Measurements from ENCODE around the gene PUS7L. TPM values are rescaled to one million over a fixed set of nuclear protein-coding genes. Genes with fewer than 3 reads are reported as not detected.

Gene PUS7L
- total and polyA plus RNA-seq, 2 of the 13 experiments (the other 11 are each of a cell fraction or from before 2014, with no cell fraction given), result 6.5 to 37.6 TPM

DNA sequence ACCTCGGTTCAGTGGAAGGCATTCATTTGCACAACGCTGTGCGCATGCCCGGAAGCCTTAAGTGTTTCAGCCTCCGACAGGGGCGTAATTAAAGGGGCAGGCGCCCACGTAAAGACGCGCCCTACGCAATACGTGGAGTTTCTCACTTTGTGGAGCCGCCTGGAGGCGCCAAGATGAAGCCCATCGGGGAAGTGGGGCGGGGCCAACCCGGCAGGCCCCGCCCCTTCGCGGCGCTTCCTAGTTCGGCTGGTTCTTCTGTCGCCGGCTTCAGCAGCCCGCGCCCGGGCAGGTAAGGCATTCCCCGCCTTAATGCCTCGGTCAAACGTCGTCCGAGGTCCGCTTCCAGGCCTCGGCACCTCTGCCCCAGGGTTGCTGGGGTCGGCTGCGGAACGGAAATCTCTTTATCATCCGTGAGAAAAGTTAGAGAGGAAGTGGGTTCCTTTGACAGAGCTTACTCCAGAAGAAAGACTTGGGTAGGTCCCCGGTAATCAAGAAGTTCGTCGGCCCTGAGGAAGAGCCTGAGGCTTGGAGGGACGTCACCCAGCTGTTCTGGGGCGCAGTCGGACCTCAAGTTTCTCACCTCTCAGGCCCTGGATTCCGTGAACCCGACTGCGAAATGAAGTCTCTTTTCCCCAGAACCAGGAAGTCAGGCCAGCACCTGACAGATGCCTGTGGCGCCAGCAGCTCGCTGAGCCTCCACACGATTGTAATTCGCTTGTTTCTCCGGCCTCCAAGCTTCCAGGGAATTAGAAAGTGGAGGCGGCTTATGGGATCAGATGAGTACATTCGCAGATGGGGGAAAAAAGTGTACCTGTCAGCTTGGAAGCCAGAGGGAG, at the start of gene PUS7L, which contains the start of gene IRAK4 (continued):
- TF ChIP-seq CBX5 (CRISPR knock-in tag; IDR thresholded peaks at IDR 0.05; ENCODE audit: borderline replicate concordance), result 0 out of 2 replicates have a peak, but pooled peaks have one; percentile 4
- no peak for TF ChIP-seq NFRKB (IDR thresholded peaks at IDR 0.05)
- TF ChIP-seq MBNL3 (CRISPR knock-in tag; conservative IDR thresholded peaks at IDR 0.05), result no peak
- TF ChIP-seq, protein P1, sequence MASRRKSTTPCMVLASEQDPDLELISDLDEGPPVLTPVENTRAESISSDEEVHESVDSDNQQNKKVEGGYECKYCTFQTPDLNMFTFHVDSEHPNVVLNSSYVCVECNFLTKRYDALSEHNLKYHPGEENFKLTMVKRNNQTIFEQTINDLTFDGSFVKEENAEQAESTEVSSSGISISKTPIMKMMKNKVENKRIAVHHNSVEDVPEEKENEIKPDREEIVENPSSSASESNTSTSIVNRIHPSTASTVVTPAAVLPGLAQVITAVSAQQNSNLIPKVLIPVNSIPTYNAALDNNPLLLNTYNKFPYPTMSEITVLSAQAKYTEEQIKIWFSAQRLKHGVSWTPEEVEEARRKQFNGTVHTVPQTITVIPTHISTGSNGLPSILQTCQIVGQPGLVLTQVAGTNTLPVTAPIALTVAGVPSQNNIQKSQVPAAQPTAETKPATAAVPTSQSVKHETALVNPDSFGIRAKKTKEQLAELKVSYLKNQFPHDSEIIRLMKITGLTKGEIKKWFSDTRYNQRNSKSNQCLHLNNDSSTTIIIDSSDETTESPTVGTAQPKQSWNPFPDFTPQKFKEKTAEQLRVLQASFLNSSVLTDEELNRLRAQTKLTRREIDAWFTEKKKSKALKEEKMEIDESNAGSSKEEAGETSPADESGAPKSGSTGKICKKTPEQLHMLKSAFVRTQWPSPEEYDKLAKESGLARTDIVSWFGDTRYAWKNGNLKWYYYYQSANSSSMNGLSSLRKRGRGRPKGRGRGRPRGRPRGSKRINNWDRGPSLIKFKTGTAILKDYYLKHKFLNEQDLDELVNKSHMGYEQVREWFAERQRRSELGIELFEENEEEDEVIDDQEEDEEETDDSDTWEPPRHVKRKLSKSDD (CRISPR knock-in tag; IDR thresholded peaks at IDR 0.05; ENCODE audit: low read depth), result no peak
- 0 out of 2 replicates have a peak, but pooled peaks have one; percentile 2 for TF ChIP-seq CHD4 (IDR thresholded peaks at IDR 0.05; ENCODE audit: borderline replicate concordance, low read length)
- TF ChIP-seq ZNF274 (CRISPR knock-in tag; IDR thresholded peaks at IDR 0.05), result no peak
- TF ChIP-seq SMAD3 (CRISPR knock-in tag; IDR thresholded peaks at IDR 0.05), result no peak
- no peak; the same call in 1 of the 2 replicates for TF ChIP-seq NFYB (CRISPR knock-in tag; IDR thresholded peaks at IDR 0.05)
- TF ChIP-seq NR2F1 (CRISPR knock-in tag; IDR thresholded peaks at IDR 0.05), result no peak
- TF ChIP-seq, protein P2, sequence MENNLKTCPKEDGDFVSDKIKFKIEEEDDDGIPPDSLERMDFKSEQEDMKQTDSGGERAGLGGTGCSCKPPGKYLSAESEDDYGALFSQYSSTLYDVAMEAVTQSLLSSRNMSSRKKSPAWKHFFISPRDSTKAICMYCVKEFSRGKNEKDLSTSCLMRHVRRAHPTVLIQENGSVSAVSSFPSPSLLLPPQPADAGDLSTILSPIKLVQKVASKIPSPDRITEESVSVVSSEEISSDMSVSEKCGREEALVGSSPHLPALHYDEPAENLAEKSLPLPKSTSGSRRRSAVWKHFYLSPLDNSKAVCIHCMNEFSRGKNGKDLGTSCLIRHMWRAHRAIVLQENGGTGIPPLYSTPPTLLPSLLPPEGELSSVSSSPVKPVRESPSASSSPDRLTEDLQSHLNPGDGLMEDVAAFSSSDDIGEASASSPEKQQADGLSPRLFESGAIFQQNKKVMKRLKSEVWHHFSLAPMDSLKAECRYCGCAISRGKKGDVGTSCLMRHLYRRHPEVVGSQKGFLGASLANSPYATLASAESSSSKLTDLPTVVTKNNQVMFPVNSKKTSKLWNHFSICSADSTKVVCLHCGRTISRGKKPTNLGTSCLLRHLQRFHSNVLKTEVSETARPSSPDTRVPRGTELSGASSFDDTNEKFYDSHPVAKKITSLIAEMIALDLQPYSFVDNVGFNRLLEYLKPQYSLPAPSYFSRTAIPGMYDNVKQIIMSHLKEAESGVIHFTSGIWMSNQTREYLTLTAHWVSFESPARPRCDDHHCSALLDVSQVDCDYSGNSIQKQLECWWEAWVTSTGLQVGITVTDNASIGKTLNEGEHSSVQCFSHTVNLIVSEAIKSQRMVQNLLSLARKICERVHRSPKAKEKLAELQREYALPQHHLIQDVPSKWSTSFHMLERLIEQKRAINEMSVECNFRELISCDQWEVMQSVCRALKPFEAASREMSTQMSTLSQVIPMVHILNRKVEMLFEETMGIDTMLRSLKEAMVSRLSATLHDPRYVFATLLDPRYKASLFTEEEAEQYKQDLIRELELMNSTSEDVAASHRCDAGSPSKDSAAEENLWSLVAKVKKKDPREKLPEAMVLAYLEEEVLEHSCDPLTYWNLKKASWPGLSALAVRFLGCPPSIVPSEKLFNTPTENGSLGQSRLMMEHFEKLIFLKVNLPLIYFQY (CRISPR knock-in tag; IDR thresholded peaks at IDR 0.05; ENCODE audit: borderline replicate concordance), result no peak
- no peak for TF ChIP-seq ZNF652 (CRISPR knock-in tag; IDR thresholded peaks at IDR 0.05; ENCODE audit: borderline replicate concordance, low read depth)
- TF ChIP-seq, protein P3, sequence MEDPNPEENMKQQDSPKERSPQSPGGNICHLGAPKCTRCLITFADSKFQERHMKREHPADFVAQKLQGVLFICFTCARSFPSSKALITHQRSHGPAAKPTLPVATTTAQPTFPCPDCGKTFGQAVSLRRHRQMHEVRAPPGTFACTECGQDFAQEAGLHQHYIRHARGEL (CRISPR knock-in tag; IDR thresholded peaks at IDR 0.05), result peak; percentile 98
- no peak for TF ChIP-seq FOSL1 (CRISPR knock-in tag; IDR thresholded peaks at IDR 0.05; ENCODE audit: borderline replicate concordance)
- TF ChIP-seq SETDB1 (CRISPR knock-in tag; IDR thresholded peaks at IDR 0.05; ENCODE audit: borderline replicate concordance), result no peak
- no peak for TF ChIP-seq ZC3H13 (CRISPR knock-in tag; IDR thresholded peaks at IDR 0.05)
- TF ChIP-seq ZBTB49 (CRISPR knock-in tag; IDR thresholded peaks at IDR 0.05; ENCODE audit: borderline replicate concordance), result no peak
- TF ChIP-seq U2AF2 (IDR thresholded peaks at IDR 0.05; ENCODE audit: low read depth, low read length), result no peak
- TF ChIP-seq, protein P4, sequence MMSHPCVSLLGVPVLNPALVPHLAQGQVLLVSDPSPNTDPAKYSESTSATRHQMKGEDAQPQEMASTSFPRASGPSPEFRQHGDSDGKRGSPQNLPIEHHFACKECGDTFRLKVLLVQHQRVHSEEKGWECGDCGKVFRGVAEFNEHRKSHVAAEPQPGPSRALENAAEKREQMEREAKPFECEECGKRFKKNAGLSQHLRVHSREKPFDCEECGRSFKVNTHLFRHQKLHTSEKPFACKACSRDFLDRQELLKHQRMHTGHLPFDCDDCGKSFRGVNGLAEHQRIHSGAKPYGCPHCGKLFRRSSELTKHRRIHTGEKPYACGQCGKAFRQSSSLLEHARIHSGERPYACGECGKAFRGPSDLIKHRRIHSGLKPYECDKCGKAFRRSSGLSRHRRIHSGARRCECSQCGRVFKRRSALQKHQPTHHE (CRISPR knock-in tag; IDR thresholded peaks at IDR 0.05; ENCODE audit: borderline replicate concordance), result no peak

Measured in HepG2 (cell line).